CD4-positive, alpha-beta T cell treated with Interleukin-1 beta for 1 hour (primary cell): ENCODE results near the gene SPEM3.

Source experiments
- DNase-seq, 2 donors: peaks; one replicate each; pipeline ENCODE4 v3.0.0-alpha.2; 2020 to 2022

The SPEM3 gene

DNA sequence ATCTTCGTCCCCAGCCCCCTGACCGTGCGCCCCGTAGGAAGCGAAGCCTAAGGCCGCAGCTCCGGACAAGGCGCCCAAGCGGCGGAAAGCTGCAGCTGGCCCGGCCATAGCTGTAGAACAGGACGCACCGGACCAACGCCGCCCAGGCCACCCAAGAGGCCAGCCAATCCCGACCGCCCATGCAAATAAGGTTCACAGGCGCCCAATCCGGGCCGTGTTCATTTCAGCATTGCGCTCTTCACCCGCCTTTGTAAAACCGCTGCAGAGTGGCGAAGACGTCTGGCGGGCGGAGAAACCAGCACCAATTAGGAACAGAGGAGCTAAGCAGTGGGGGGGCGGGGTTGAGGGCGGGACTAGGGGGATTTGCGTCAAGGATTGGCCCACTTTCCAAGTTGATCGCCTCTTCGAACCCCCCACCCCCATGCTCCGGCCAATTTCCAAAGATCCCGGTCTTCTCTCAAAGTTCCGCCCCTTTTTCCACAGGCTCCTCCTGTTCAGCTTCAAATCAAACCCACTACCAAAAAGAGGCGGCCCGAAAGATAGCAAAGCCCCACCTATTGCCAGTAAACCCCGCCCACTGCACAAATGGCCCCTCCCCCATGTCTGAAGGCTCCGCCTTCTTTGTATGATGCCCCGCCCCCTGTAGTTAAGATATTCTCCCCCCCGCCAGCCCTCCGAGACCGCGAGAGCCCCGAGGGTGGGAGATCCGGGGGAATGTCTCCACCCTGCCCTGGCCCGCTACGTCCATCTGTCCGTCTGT is 24.5 kb upstream of the SPEM3 start, which contains the start of gene TMEM256:
TMEM256 (minus strand) TSS at position 121 of the 760 bp plus-strand sequence; CDS start at position 108, 13 bp downstream.
- peak; percentile 97 for DNase-seq

DNA sequence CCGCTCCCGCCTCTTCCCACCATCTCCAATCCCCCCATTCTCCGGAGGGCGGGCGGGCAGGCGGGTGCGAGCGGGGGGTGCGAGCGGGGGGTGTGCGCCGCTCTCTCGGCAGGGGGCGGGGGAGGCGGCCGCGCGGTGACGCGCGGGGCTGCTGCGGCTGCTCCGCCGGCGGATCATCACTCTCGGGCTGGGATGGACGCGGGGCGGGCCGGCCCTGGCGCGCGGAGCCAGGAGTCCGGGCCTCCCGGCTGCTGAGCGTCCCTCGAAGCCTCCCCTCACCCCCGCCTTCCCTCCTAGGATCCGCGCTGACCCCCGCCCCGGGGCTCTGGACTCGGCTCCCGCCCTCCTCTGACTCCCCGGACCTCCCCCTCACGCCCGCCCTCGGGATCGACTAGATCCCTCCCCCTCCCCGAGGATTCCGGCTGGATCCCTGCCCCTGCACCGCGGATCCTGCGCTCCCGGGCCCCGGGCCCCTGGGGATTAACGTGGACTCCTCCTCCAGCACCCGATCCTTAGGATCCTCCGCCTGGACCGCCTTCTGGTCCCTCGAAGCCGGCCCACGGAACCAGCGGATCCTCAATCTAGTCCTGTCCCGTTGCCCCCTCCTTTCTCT is 23.8 kb upstream of the SPEM3 start:
- DNase-seq: peak; percentile 77 to 78

DNA sequence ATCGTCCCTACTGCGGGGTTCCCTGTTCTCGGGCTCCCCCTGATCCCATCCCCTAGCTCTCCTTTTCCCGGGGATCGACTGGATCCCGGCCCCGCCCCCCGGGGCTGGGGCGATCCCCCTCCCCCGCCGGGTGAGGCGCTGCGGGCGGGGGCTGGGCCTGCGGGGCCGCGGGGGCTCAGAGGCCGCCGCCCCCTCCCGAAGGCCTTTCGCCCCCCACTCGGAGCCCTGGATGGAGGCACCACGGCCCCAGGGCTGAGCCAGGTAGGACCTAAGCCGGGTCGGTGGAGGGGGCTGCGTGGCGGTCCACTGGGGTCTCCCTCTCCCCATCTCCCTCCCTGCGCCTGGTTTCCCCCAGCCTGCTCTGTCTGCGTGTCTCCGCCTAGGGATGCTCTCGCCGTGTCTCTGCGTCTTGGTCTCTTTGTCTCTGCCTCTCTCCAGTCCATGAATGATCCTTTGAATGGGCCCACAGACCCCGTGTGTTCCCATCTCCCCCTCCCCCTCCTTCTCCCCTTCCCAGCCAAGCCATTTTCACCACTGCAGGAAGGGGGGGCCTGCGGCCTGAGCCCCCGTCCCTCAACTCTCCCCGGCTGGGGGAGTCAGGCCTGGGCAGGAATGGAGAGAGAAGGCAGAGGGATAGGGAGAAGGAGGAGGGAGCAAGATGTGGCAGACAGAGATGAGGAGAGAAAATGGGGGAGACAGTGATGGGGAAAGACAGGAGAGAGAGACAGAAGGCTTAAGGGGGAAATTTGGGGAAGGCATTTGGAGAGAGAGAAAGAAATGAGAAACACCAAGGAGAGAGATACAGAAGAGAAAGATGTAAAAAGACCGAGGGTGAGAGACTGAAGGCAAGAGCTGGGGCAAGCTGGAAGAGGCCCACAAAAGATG is 23.1 kb upstream of the SPEM3 start:
- no peak for DNase-seq

DNA sequence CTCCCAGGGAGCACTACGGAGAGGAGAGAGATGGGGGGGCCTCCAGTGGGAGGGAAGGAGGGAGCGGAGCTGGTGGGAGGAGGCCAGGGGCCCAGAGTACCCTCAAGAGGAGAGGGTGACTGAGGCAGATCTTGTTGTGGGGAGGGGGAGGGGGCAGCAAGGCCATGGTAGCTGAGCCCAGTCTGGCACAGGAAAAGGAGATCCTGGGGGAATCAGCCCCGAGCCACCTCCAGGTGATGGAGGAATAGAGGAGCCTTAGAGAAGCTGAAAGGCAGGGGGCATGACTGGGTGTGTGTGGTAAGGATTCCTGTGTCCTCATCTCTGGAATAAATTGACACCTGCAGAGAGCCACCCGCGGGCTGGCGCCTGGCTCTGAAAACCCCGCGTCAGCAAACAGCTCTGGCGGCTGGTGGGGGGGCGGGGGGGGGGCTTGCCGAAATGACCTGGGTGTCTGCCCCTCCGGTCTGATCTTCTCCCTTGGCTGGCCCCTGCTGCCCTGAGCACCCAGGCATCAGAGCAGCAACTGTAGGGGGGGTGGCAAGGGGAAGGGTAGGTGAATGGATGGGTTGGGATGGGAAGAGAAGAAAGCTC is 22.3 kb upstream of the SPEM3 start:
- no peak for DNase-seq

DNA sequence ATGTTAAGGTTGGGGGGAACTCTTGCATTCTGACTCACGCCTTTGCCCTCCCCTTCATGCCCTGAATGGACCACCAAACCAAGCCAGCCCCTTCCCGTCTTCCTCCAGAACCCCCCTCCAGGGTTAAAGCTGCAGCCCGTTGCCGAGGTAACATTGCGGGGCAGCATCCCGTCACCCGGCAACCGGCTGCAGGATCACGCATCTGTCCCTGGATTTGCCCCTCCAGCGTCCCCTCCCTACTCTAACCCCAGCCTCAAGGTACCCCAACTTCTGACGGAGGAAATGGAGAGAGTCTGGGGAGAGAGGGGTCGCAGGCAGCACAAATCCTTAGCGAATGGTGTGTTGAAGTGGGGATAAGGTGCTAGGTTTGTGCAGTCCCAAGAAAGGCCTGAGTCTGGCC is 21.6 kb upstream of the SPEM3 start:
- DNase-seq: no peak

DNA sequence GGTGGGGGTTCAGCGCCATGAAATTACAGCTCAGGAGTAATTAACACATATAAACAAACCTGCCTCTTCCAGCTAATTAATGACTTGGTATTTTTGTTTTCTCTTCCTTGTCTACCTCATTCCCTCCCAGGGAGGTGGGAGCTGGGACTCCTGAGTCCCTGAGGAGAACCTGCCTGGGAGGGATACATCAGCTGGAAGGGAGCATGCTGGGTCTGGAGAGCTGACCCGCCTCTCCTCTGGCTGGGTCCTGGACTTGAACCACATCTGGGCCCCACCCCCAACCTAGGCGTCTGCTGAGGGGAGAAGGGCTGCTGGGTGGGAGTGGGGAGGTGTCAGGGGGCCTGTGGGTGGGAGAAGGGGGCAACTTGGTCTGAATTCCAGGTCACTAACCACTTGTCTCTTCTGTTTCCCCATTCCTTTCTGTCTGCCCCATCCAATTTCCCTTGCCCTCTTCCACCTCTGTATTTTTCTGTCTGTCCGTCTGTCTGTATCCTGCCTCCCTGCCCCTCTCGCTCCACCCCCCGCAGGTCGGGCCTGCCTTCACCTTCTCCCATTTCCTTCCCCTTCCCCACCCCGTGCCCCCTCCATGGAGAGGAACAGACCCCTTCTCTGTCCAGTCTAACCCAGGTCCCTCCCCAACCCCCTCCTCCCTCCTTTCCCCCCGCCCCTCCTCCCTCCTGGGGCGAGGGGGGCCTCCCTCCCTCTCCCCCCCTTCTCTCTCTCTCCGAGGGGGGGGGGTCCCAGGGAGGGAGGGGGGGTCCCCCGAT is 21.0 kb upstream of the SPEM3 start, which contains the start of gene NLGN2:
NLGN2 (plus strand) TSS at position 361 of the 767 bp plus-strand sequence. CDS start 411 bp downstream, outside the sequence.
- no peak for DNase-seq

DNA sequence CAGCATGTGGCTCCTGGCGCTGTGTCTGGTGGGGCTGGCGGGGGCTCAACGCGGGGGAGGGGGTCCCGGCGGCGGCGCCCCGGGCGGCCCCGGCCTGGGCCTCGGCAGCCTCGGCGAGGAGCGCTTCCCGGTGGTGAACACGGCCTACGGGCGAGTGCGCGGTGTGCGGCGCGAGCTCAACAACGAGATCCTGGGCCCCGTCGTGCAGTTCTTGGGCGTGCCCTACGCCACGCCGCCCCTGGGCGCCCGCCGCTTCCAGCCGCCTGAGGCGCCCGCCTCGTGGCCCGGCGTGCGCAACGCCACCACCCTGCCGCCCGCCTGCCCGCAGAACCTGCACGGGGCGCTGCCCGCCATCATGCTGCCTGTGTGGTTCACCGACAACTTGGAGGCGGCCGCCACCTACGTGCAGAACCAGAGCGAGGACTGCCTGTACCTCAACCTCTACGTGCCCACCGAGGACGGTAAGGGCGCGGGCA is 20.4 kb upstream of the SPEM3 start:
- peak; percentile 46 to 52 for DNase-seq

DNA sequence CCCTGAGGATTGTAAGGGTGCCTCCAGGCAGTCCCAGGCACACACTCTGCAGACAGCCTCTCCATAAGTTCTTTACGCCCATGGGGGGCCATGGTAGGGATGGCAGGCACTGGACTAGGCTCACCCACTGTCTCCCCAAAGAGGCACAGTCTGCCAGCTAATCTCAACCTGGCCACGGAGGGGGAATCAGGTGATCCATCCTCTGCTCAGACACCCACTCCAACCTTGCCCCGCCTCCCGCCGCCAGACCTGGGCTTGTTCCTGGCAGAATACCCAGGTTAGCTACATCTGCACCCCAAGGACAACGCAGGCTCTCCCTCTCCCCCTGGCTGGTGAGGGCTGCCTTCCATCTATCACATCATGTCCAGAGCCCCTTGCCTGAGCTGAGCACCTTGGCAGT is 19.8 kb upstream of the SPEM3 start:
- no peak for DNase-seq

DNA sequence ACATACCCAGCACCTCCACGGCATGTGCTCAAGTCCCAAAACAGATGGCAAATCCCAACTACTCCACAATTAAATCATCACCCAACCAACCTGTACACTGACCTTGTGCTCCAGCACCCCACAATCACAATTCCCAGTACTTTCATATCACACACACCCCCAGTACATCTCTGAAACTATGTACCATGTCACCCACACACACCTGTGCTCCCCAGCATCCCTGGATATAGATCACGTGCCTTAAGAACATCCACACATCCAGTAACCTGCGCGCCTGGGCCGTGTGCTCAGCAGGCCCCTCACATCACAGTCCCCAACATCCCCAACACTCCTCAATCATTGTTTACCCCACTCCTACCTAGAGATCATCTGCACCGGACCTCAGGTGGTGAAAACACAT is 18.9 kb upstream of the SPEM3 start:
- no peak for DNase-seq

DNA sequence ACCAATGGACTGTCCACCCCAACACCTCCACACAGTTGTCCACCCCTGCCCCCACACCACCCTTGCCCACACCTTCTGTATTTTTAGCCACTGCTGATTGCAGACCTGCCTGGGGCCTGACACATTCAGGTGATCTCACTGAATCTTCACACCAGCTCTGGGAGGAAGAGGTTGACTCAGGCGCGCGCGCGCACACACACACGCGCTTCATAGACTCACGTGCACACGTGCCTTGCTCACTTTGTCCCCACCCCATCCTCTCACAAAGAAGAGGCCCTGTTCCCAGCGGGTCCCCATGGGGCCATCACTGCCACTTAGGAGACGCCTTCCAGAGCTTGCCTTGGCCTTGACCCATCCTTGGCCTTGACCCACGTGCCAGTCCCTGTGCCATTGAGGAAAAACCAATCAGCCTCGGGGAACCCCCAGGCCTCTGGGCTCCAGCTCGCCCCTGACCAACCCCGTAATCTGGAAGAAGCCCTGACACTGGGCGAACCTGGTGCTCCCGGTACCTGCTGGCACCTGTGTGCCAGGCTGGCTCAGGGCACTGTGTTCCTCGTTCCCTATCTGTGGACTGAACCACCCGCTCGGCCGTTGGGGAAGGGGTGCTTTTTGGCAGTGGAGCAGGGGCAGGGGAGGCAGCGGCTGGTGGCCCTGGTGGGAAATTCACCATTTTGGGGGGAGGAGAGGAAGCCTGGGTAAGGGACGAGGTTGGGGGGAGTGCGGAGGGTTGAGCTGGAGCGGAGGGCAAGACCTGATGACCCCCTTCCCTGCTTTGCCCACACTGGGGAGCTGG is 17.8 kb upstream of the SPEM3 start:
- no peak for DNase-seq

DNA sequence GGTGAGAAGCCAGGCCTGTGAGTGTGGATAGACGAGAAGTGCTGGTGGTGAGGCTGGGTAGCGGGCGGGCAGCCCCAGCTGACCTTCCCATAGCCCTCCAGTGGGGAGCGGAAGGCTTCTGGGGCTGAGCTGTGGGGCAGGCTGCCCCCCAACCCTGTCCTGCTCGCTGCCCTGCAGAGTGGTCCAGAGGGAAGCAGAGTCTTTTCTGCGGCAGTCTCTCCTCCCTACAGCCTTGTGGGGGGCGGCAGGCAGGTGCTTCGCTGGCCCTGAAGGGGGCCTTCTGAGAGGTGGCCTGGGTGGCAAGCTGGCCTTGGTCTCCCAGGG is 17.3 kb upstream of the SPEM3 start:
- DNase-seq: no peak

DNA sequence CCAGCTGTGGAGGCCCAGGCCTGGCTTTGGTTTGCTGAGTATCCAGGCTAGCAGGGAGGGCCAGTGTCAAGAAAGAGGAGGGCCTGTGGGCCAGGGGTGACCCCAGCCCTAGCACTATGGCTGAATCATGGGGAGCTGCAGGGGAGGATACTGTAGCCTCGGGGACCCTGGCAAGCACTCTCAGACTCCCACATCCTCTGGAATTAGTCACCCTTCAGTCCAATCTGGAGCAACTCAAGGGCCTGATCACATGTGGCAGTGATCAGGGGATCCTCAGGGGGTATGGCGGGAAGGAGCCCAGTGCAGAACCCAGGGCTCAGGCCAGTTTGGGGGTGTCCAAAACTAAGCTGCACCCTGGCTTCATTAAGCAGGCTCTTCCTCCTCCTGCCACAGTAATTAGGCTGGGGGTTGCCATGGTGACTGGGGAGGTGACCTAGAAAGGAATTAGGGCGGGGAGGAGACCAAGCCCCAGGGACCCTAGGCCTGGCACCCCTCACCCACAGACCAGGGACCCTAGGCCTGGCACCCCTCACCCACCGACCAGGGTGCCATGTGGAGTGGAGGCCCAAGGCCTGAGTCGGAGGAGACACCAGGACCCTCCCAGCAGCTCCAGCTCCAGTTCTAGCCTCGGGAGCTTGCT is 15.2 kb upstream of the SPEM3 start:
- no peak for DNase-seq

DNA sequence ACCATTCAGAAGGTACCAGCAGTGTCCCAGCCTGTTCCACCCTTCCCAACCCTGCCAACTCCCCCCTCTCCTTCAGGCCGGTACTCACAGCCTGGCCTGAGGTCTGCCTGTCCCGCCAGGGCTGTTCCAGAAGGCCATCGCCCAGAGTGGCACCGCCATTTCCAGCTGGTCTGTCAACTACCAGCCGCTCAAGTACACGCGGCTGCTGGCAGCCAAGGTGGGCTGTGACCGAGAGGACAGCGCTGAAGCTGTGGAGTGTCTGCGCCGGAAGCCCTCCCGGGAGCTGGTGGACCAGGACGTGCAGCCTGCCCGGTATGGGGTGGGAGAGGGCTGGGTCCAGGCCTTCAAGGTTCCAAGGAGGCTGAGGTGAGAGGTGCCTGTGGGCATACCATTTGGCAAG is 13.8 kb upstream of the SPEM3 start:
- DNase-seq: no peak

DNA sequence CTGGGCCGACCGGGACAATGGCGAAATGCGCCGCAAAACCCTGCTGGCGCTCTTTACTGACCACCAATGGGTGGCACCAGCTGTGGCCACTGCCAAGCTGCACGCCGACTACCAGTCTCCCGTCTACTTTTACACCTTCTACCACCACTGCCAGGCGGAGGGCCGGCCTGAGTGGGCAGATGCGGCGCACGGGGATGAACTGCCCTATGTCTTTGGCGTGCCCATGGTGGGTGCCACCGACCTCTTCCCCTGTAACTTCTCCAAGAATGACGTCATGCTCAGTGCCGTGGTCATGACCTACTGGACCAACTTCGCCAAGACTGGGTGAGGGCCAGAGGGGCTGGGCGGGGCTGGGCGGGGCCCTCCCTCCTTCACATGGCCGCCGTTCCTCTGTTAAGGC is 12.9 kb upstream of the SPEM3 start:
- DNase-seq: no peak

DNA sequence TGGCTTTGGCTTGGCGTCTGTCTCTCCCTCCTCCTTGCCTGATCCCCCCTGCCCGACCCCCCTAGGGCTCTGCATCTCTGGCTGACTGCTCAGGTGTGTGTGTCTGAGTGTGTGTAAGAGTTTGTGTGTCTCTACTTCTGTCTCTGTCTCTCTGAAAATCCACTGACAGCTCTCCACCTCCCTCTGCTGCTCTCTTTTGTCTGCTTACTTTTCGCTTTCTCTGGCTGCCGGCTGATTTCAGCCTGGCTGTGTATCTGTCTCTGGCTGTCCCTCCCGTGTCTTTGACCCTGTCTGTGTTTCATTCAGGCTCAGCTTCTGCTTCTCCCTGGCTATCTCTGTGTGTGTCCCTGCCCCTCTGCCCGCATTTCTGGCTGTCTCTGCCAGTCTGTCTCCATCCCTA is 12.3 kb upstream of the SPEM3 start:
- no peak for DNase-seq

DNA sequence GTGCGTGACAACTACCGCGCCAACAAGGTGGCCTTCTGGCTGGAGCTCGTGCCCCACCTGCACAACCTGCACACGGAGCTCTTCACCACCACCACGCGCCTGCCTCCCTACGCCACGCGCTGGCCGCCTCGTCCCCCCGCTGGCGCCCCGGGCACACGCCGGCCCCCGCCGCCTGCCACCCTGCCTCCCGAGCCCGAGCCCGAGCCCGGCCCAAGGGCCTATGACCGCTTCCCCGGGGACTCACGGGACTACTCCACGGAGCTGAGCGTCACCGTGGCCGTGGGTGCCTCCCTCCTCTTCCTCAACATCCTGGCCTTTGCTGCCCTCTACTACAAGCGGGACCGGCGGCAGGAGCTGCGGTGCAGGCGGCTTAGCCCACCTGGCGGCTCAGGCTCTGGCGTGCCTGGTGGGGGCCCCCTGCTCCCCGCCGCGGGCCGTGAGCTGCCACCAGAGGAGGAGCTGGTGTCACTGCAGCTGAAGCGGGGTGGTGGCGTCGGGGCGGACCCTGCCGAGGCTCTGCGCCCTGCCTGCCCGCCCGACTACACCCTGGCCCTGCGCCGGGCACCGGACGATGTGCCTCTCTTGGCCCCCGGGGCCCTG is 11.5 kb upstream of the SPEM3 start:
- no peak for DNase-seq

DNA sequence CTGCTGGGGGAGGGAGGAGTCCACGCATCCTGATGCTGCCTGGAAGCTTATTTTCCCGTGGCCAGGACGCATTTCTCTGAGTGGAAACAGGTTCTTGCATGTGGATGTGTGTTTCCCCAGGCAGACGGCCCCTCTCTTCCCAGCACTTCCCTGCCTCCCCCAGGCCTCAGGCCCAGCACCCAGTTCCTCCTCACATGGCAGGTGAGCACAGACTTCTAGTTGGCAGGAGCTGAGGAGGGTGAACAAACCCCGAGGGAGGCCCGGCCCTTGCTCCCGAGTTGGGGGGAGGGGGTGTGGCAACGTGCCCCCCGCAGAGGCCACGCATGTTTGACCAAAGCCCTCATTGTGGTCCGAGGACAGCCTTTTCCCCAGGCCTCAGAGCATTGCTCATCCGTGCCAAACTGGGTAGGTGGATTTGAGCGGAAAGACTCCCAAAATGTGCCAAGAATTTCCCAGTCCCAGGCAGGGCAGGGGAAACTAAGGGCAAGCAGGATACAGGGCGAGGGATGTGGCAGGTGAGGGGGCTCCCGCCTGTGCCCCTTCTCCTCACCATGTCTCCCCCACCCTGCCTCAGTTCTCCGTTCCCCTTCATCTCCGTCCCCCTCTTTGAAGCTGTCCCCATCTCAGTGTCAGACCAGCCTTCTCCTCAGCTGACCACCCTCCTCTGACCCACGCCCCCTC is 10.0 kb upstream of the SPEM3 start:
- no peak for DNase-seq

DNA sequence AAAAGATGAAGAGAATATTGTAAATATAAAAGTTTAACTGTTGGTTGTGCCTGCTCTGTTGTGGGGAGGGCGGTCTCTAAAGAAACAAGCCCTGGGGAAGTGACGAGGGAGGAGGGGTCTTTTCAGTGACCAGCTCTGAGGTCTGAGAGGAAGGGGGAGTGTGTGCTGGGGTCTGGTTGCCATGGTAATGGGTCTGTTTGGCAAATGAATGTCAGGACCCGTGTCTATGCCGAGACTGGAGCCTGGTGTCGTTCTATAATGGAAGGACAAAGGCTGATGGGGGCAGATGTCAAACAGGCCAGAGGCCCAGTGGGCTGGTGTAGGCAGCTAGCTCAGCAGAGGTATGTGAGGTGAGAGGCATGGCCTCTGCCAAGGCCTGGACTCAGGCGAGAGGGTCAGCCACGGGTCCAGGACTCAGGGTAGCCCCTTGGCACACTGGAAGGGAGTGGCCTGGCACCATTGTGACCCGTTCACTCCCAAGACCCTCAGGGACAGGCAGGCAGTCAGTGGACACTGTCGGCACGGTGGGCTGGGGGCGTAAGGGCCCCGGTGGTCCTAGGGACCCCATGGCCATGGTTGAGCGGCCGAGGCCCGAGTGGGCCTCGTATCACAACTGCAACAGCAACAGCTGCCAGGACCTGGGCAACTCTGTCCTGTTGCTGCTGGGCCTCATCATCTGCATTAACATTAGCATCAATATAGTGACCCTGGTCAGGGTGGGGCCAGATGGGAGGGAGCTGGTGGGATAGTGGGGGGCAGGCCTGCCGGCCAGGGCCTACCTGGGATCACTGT is 8.6 kb upstream of the SPEM3 start, which contains the start of gene SPEM1:
SPEM1 (plus strand) TSS at position 506 of the 792 bp plus-strand sequence; CDS start at position 567, 61 bp downstream.
- DNase-seq: no peak

DNA sequence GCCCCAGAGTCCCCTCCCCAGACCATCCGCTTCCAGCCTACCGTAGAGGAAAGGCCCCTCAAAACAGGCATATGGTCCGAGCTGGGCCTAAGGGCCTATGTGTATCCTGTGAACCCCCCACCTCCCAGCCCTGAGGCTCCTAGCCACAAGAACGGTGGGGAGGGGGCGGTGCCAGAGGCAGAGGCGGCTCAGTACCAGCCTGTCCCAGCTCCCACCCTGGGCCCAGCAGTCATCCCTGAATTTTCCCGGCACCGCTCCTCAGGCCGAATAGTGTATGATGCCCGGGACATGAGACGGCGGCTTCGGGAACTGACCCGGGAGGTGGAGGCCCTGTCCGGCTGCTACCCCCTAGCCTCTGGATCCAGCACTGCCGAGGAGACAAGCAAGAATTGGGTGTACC is 7.5 kb upstream of the SPEM3 start:
- DNase-seq: no peak
